Embryonic facial prominence (tissue), 1 donor: Measurements from ENCODE around the gene ADH4.
"Not testable (repeated sequence)": the region's sequence is repeated elsewhere in the genome, so short reads cannot be mapped to it uniquely, and the experiment has no call there.

Experiments used
- DNase-seq: peaks from one replicate; pipeline ENCODE4 v3.0.0-alpha.2; 2016; ENCODE audit errors: extremely low spot score

ADH4 gene

DNA sequence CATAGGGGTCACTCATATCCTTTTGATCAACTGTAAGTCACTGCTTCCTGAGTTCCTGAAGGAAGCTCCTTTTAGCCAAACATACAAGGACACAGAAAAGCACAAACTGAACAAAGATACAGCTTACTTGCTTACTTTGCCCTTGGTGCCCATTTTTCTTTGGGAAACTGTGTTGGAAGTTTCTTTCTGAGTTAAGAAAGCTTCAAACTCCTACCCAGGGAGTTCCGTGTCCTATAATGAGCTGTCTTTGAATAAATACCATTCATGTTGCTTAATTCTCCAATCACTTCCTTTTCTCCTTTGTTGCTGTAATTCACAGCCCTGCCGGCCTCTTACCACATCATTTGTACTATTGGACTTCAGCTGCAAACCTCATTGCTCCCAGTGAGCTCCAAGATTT is at the start of gene ADH4:
Gene ADH4, minus strand, starts transcription at position 228 of the 400 bp plus-strand sequence. Its CDS starts 75 bp downstream, at position 153.
- DNase-seq: no peak

DNA sequence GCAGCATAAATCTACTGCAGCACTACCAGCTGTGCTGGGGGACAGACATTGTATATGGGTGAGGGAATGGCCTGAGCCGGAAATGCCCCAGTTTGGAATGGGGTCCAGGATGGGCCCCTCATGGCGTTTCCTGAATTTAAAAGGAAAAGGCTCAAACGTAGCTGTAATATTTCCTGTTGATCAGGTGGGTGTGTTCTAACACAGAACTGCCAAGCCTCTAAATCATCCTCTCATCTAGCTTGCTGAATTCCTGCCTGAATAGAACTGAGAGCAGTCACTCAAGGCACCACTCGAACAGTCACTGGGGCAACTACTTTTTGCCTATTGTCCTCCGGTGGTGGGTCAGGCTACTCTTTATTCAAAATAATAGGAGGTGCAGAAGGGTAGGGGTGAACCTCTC is 46.2 kb upstream of the ADH4 start:
- no peak for DNase-seq

DNA sequence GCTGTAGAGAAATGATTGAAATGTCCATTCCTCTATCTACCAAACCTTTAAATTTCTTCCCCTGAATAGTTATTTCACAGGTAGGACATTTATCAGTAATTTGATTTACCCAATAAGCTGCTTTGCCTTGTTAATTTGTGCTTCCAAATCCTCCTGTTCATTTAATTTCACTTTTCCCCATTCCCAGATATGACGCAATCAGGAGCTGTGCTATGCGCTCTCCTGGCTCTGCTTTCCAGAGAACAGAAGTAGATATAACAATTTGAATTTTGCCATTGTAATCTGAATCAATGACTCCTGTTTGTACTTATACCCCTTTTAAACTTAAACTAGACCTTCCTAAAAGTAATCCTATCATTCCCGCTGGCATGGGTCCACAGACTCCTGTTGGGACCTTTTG is 45.8 kb upstream of the ADH4 start:
- DNase-seq: not testable (repeated sequence)

GRCh38 chr4:99186029-99186428 is 41.9 kb upstream of the ADH4 start:
- no peak for DNase-seq

- no peak for DNase-seq
Measured at GRCh38 chr4:99185581-99185980, 41.5 kb upstream of the ADH4 start.

GRCh38 chr4:99180382-99181070 is 36.4 kb upstream of the ADH4 start:
- DNase-seq: no peak

DNA sequence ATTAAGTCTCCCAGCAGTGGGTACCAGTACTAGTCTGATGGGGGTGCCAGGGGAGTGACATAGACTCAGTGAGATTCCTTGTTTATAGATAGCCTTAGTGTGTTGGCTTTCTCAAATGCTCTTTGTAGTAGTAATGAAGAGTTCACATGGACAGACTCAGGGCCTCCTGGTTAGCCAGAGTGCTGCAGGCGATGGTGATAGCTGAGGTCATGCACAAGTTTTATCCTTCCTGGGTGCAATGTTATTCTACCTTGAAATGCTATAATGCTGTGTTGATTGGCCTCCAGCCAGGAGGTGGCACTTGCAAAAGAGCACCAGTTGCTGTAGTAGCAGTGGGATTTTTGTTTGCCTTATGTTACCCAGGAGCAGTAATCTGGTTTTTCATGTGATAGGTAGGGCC is 35.5 kb upstream of the ADH4 start:
- DNase-seq: no peak

GRCh38 chr4:99179178-99179577 is 35.1 kb upstream of the ADH4 start:
- no peak for DNase-seq

DNA sequence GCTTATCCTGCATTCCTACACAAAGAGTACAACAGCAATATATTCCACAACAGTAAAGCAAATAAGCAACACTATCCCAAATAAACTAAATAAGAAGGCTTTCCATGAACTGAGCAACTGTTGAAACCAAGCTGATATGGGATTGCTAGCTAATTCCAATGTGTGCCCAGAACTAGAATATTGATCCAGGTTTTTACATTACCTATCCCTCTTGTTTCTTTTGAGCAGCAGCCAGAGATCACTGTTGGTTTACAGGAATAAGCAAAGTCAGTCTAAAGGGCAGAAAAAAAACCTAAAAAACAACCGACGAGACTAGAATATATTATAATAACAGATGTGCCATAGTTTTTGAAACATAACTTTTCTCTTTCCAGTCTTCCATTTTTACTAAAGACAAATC is 22.4 kb upstream of the ADH4 start:
- no peak for DNase-seq

DNA sequence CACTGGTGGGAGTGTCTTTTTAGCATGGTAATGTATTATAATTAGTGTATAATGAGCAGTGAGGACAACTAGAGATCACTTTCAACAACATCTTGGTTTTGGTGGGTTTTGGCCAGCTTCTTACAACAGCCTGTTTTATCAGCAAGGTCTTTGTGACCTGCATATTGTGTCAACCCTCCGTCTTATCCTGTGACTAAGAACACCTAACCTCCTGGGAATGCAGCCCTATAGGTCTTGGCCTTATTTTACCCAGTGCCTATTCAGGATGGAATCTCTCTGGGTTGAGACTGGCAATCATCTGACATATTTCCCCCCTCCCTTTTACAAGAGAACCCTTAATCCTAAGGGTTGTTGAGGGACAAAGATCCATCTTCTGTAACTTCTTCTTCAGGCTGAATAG is 21.9 kb upstream of the ADH4 start:
- DNase-seq: no peak

GRCh38 chr4:99161373-99162099 is 17.4 kb upstream of the ADH4 start:
- no peak for DNase-seq

GRCh38 chr4:99159699-99160098 is 15.6 kb upstream of the ADH4 start:
- DNase-seq: no peak

- no peak for DNase-seq
Measured at GRCh38 chr4:99157478-99157935, 13.4 kb upstream of the ADH4 start.

DNA sequence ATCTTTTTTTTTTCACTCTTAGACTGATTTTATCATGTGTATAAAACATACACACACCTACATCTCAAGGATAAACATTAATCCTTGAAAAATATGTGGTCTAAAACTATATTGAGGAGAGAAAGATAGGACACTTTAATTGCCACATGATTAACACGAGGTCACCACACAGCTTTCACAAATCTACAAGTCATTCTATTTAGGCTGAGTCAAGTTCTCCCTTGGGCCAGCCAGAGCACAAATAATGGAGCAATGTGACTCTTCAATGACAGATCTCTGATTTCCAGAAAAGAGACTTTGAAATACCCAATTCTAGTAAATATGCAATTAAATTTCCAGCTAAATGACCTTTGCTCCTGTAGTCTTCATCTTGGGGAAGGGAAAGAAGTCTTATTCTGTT is 12.9 kb upstream of the ADH4 start:
- no peak for DNase-seq

DNA sequence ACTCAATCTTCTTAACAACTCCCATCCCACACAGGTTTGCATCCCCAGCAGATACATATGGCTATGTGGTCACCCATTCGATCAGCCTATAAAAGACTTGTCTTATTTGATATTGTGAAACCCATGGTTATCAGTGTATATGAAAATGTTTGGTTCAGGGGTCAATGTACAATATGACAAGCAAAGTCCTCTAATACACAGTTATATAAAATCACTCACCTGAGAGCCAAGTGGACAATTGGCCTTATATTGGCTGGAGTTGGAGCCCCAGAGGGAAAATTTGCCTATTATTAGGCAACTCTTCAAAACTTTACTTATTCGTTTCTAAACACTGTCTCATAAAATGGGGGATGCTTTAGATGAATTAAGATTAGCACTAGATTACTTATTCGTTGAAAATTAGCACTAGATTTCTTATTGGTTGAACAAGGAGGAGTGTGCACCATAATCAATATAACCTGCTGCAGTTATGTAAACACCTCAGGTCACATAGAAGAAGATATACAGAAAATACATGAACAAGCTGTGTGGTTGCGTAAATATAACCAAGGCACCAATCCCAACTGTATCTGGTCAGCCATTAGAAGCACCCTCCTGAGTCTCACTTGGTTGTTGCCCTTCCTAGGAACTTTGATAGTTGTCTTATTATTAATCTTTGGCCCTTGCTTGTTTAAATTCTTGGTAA is 10.7 kb upstream of the ADH4 start:
- no peak for DNase-seq

DNA sequence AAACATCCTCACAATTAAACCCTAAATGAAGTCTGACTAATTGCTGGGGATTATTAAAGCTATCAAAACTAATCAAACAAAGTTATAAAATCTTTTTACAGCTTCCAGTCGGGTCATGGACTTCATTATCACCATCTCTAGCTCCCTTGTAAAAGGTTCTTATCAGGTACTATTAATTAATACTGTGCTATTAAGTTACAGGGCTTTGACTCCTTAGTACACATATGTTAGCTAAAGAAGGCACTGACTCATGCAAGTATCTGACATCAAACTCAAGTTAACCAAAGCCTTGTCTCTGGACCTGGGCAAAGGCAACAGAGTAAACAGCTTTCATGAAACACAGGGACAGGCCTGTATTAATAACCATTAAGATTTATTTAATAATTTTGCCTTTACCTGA is 7.9 kb upstream of the ADH4 start:
- no peak for DNase-seq

DNA sequence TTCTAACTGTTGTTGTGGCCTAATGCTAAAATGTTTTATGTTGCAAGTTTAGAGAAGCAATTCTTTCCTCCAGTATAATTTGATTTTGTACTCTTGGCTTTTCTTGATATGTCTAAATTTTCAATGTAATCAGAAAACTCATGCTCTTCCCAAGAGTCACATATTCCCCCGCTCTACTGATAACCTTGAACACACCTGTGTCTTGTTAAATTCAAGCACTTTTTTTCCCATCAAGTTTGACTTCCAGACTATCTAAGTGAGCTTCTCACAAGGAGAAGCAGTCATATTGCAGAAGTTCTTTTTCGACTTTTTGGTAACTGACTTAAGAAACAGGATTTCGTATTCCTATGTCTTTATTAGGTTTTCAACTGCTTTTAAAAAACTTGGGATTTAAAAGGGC is 7.4 kb upstream of the ADH4 start:
- no peak for DNase-seq

DNA sequence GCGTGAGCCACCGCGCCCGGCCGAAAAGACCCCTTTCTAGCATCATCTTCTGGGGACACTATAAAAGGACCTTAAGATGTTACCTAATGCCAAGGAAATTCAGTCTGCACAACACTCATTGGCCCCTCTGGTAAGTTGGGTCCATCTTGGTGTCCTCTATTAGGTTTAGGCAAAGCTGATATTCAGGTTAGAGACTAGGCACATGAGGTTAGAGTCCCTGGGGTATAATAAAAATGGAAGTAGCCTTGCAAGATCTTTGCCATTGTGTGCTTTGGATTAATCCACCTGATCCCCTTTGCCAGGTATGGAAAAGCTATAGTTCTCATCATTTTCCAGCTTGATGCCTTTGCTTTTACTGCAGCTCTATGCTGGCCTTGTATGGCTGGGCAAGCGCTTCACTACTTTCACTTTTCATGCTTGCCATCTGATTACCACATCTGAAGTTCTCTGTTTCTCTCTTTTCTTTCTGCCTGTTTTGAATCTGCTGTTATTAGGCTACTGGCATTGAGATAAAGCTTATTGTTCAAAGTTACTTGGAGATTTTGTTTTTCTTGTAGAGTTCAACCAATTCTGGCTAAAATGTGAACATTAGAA is 5.4 kb upstream of the ADH4 start:
- DNase-seq: no peak

DNA sequence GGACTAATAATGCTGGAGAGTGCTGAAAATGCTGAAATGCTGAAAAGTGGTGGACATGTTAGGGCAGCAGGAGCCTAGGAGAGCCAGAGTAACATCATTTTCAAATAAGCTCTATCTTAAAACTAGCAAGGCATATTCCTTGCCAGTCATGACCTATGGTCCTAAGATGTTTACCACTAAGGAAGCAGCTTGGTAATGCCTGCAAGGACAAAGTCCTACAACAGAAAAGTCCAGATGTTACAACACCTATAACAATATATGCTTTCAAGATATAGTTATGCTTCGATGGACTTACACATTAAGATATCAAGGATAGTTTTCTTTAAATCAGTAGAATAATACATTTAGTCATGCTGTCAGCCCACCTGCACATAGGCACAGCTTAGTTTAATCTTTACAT is 4.5 kb upstream of the ADH4 start:
- DNase-seq: no peak

- no peak for DNase-seq
Measured at GRCh38 chr4:99144587-99144986, 490 bp upstream of the ADH4 start.

GRCh38 chr4:99136329-99136728 is 7.8 kb downstream of the ADH4 start:
- DNase-seq: no peak

GRCh38 chr4:99135541-99136162 is 8.4 kb downstream of the ADH4 start:
- DNase-seq: no peak
